Measurements from ENCODE around the gene CRYGN. TPM values are rescaled to one million over a fixed set of nuclear protein-coding genes. Genes with fewer than 3 reads are reported as not detected.

Gene CRYGN
- polyA plus RNA-seq, 1 donor (not counting 4 experiments of a cell fraction or from before 2014, with no cell fraction given) = not detected

DNA sequence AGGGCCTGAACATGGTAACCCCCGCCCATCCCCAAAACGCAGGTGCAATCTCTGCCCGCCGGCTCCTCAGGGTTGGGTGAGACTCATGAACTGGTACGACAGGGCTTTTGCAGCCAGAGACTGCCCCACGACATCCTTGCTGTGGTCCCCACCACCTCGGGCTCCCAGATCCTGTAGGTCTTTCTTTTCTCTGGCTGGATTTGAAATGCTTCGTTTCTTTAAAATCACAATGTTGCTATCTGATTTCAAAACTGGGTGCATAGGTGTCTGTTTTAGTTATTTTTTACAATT, 52.0 kb downstream of the CRYGN start:
- Histone ChIP-seq H3K9me3 (ENCODE audit: control insufficient read depth, low read depth, low read length) (no peaks in the 10 kb centered on the region), H3K4me3 (ENCODE audit: control insufficient read depth in 2 of 3, extremely low read depth in 1 of 3, insufficient read depth in 2 of 3, low read depth in 1 of 3, low read length in 3 of 3) (no peak overlapping the region), H3K27ac (ENCODE audit: control insufficient read depth, insufficient read depth, low read length) (no peak overlapping the region), H4K20me1 (ENCODE audit: control insufficient read depth, extremely low read depth, insufficient read depth, low read length) (no peaks in the 10 kb centered on the region), H2AFZ (ENCODE audit: control insufficient read depth, low read length) (no peak overlapping the region), H3K9me1 (ENCODE audit: control insufficient read depth, extremely low read depth, insufficient read depth, low read length) (no peaks in the 10 kb centered on the region), H3K4me1 (ENCODE audit: control insufficient read depth, extremely low read depth, insufficient read depth, low read length) (no peaks in the 10 kb centered on the region), H3K9ac (ENCODE audit: control insufficient read depth, extremely low read depth, insufficient read depth, low read length) (no peak overlapping the region), H3K4me2 (ENCODE audit: control insufficient read depth, extremely low read depth, insufficient read depth, low read depth, low read length) (no peak overlapping the region), H3K36me3 (ENCODE audit: control insufficient read depth in 2 of 2, extremely low read depth in 1 of 2, insufficient read depth in 2 of 2, low read length in 2 of 2) (no peaks in the 10 kb centered on the region), H3K27me3 (ENCODE audit: control insufficient read depth, extremely low read depth, insufficient read depth, low read length) (peaks cover 23% of the 10 kb centered on the region), H3K79me2 (ENCODE audit: control insufficient read depth, insufficient read depth, low read length) (no peaks in the 10 kb centered on the region)
- no peak for DNase-seq (ENCODE audit: low read depth, low spot score)
- no peak for FAIRE-seq
- TF ChIP-seq, protein P1, sequence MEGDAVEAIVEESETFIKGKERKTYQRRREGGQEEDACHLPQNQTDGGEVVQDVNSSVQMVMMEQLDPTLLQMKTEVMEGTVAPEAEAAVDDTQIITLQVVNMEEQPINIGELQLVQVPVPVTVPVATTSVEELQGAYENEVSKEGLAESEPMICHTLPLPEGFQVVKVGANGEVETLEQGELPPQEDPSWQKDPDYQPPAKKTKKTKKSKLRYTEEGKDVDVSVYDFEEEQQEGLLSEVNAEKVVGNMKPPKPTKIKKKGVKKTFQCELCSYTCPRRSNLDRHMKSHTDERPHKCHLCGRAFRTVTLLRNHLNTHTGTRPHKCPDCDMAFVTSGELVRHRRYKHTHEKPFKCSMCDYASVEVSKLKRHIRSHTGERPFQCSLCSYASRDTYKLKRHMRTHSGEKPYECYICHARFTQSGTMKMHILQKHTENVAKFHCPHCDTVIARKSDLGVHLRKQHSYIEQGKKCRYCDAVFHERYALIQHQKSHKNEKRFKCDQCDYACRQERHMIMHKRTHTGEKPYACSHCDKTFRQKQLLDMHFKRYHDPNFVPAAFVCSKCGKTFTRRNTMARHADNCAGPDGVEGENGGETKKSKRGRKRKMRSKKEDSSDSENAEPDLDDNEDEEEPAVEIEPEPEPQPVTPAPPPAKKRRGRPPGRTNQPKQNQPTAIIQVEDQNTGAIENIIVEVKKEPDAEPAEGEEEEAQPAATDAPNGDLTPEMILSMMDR (optimal IDR thresholded peaks at IDR 0.05 in 1 of 3, IDR thresholded peaks at IDR 0.05 in 1 of 3, conservative IDR thresholded peaks at IDR 0.05 in 1 of 3; ENCODE audit: extremely low read depth in 1 of 3, insufficient read depth in 2 of 3, low read length in 3 of 3) = no peak
- TF ChIP-seq EZH2 (IDR thresholded peaks at IDR 0.05; ENCODE audit: low read length) = no peak
- dilution Hi-C loops (cut with MboI; ENCODE audit: extremely low pct_ligation_motif_present, low sequenced_read_pairs) = no loop called here

DNA sequence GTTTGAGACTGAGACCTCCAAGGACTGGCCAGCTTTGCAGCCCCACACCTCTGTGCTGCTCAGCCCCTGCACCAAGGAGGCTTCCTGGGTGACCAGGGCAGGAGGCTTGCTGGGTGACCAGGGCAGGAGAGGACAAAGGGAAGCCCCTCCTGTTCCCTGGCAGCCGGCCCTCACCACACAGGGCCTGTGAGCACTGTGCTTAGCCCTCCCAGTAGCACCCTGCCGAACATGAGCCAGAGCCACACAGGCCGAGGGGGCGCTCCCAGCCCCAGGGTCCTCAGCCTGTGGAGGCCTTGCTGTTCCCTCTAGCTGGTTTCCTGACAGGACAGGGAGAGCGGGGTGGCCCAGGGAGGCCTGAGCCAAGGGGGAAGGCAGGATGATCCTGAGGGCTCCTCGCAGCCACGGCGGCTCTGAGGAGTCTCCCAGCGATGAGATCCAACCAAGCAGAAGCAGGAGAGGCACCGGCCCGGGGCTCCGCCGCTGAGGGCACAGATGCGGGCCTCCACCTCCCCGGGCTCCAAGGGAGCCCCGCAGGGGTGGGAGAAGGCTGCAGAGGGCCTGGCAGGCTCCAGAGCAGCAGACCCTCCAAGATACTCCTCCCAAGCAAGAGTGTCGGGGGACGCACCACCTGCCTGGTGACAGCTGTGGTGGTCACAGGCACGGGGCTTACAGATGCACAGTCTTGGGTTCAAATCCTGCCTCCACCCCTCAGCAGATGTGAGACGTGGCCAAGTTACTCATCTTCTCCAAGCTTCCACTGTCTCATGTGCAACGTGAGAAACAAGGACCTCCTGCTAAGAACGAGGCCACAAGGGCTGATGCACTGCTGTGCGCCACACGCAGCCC, 52.6 kb downstream of the CRYGN start:
- no peak overlapping the region for H2AFZ ChIP-seq (ENCODE audit: control insufficient read depth, low read length)
- H4K20me1 ChIP-seq (ENCODE audit: control insufficient read depth, extremely low read depth, insufficient read depth, low read length) = no peaks in the 10 kb centered on the region
- H3K4me1 ChIP-seq (ENCODE audit: control insufficient read depth, extremely low read depth, insufficient read depth, low read length) = no peaks in the 10 kb centered on the region
- TF ChIP-seq EZH2 (IDR thresholded peaks at IDR 0.05; ENCODE audit: low read length) = no peak
- TF ChIP-seq, protein P1 (optimal IDR thresholded peaks at IDR 0.05 in 1 of 3, IDR thresholded peaks at IDR 0.05 in 1 of 3, conservative IDR thresholded peaks at IDR 0.05 in 1 of 3; ENCODE audit: extremely low read depth in 1 of 3, insufficient read depth in 2 of 3, low read length in 3 of 3) = no peak
- DNase-seq (ENCODE audit: low read depth, low spot score) (no peak), FAIRE-seq (no peak)
- no peak overlapping the region for H3K27ac ChIP-seq (ENCODE audit: control insufficient read depth, insufficient read depth, low read length)
- H3K9ac ChIP-seq (ENCODE audit: control insufficient read depth, extremely low read depth, insufficient read depth, low read length) = no peak overlapping the region
- H3K4me2 ChIP-seq (ENCODE audit: control insufficient read depth, extremely low read depth, insufficient read depth, low read depth, low read length) = no peak overlapping the region
- H3K36me3 ChIP-seq (ENCODE audit: control insufficient read depth in 2 of 2, extremely low read depth in 1 of 2, insufficient read depth in 2 of 2, low read length in 2 of 2) = no peaks in the 10 kb centered on the region
- H3K79me2 ChIP-seq (ENCODE audit: control insufficient read depth, insufficient read depth, low read length) = no peaks in the 10 kb centered on the region
- peaks cover 29% of the 10 kb centered on the region for H3K27me3 ChIP-seq (ENCODE audit: control insufficient read depth, extremely low read depth, insufficient read depth, low read length)
- H3K9me1 ChIP-seq (ENCODE audit: control insufficient read depth, extremely low read depth, insufficient read depth, low read length) = no peaks in the 10 kb centered on the region
- no peaks in the 10 kb centered on the region for H3K9me3 ChIP-seq (ENCODE audit: control insufficient read depth, low read depth, low read length)
- dilution Hi-C loops (cut with MboI; ENCODE audit: extremely low pct_ligation_motif_present, low sequenced_read_pairs) = no loop called here
- H3K4me3 ChIP-seq (ENCODE audit: control insufficient read depth in 2 of 3, extremely low read depth in 1 of 3, insufficient read depth in 2 of 3, low read depth in 1 of 3, low read length in 3 of 3) = no peak overlapping the region

Data from keratinocyte (primary cell).